B cell (primary cell): ENCODE results near the gene NAPSA. TPM values are rescaled to one million over a fixed set of nuclear protein-coding genes. Genes with fewer than 3 reads are reported as not detected.
A peak's percentile ranks its signal among the peaks of the same experiment; 100 is the strongest.

Source experiments
- ATAC-seq: fragments of 200-7000 bp; cut with Tn5 transposase; one replicate; pipeline ENCODE4 v1.10.0; 2021; ENCODE audit warnings: low read depth, mild to moderate bottlenecking, moderate number of reproducible peaks, moderate library complexity
- CTCF ChIA-PET: fragments of 350-600 bp; sonication (Branson Sonifier 250); formaldehyde crosslinking; loops from one replicate; lab custom pipeline; 2021; ENCODE audit warnings: antibody characterized with exemption, inconsistent platforms; lab: Charles Lee
- POLR2A ChIA-PET: fragments of 350-600 bp; sonication (Branson Sonifier 250); formaldehyde crosslinking; loops from one replicate; lab custom pipeline; 2021; ENCODE audit warnings: antibody characterized with exemption; lab: Charles Lee
- DNase-seq: peaks from one replicate; pipeline ENCODE4 v3.0.0; 2013
- H2AFZ ChIP-seq: 2 replicates; pipeline ENCODE4 v1.6.1; 2012; ENCODE audit warnings: mild to moderate bottlenecking, low read depth, low read length; ENCODE audit not compliant: insufficient read depth, poor library complexity, severe bottlenecking
- H3K27ac ChIP-seq, 2 donors: 1 replicate in 1 of 2; 2 replicates in 1 of 2; pipeline ENCODE4 v1.5.1; 2012 to 2013; ENCODE audit warnings: low read length in 2 of 2, mild to moderate bottlenecking in 2 of 2, moderate library complexity in 1 of 2
- H3K27me3 ChIP-seq, 4 experiments: fragments of 200-600 bp in 1 of 4; sonication (generic) in 1 of 4; replicated peaks in 1 of 4; 1 replicate in 2 of 4; 2 replicates in 2 of 4; pipeline versions ENCODE4 v1.6.1 to v1.7.0; 2013 to 2016; ENCODE audit warnings: low read length in 3 of 4, mild to moderate bottlenecking in 2 of 4, mixed read lengths in 1 of 4, moderate library complexity in 1 of 4; ENCODE audit not compliant: insufficient read depth in 4 of 4, control insufficient read depth in 3 of 4; ENCODE audit errors: control extremely low read depth in 1 of 4
- H3K36me3 ChIP-seq, 2 experiments: replicated peaks in 1 of 2; 1 replicate in 1 of 2; 2 replicates in 1 of 2; pipeline versions ENCODE4 v1.6.1 to v1.7.1; 2013; ENCODE audit warnings: low read length in 1 of 2; ENCODE audit not compliant: insufficient read depth in 2 of 2, control insufficient read depth in 1 of 2; ENCODE audit errors: control extremely low read depth in 1 of 2, extremely low read depth in 1 of 2
- H3K4me1 ChIP-seq, 2 donors: fragments of 200-600 bp in 1 of 2; sonication (generic) in 1 of 2; 1 replicate in 1 of 2; 2 replicates in 1 of 2; pipeline versions ENCODE4 v1.5.1 to v1.6.1; 2013 to 2017; ENCODE audit warnings: low read length in 2 of 2; ENCODE audit not compliant: control insufficient read depth in 2 of 2, insufficient read depth in 2 of 2
- H3K4me2 ChIP-seq: replicated peaks from 2 replicates; pipeline ENCODE3; 2012; ENCODE audit warnings: mild to moderate bottlenecking, low read depth, low read length; ENCODE audit not compliant: poor library complexity, severe bottlenecking
- H3K4me3 ChIP-seq, 5 experiments: fragments of 200-600 bp in 1 of 5; sonication (generic) in 1 of 5; 1 replicate in 3 of 5; 2 replicates in 2 of 5; pipeline versions ENCODE4 v1.5.1 to v1.7.0; 2011 to 2016; ENCODE audit warnings: low read length in 4 of 5, mild to moderate bottlenecking in 4 of 5, low read depth in 2 of 5, control low read depth in 1 of 5, moderate library complexity in 1 of 5; ENCODE audit not compliant: insufficient read depth in 1 of 5; ENCODE audit errors: control extremely low read depth in 1 of 5, extremely low read depth in 1 of 5
- H3K79me2 ChIP-seq: fragments of 200-600 bp; sonication (generic); one replicate; pipeline ENCODE4 v1.6.0; 2016; ENCODE audit warnings: low read length; ENCODE audit not compliant: control insufficient read depth, insufficient read depth
- H3K9ac ChIP-seq: fragments of 200-600 bp; sonication (generic); 2 replicates; pipeline ENCODE4 v1.6.1; 2017; ENCODE audit warnings: mild to moderate bottlenecking, low read length, moderate library complexity
- H3K9me3 ChIP-seq, 3 donors: one replicate each; pipeline versions ENCODE4 v1.6.1 to v1.7.1; 2013; ENCODE audit warnings: low read length in 2 of 3; ENCODE audit not compliant: control insufficient read depth in 2 of 3, insufficient read depth in 1 of 3; ENCODE audit errors: control extremely low read depth in 1 of 3
- H4K20me1 ChIP-seq: 2 replicates; pipeline ENCODE4 v1.6.0; 2012; ENCODE audit warnings: mild to moderate bottlenecking, low read length; ENCODE audit not compliant: insufficient read depth, control insufficient read depth, poor library complexity, severe bottlenecking
- H3K27ac Mint-ChIP-seq: one replicate; pipeline ENCODE4 v1.8.0; 2021; ENCODE audit warnings: mixed read lengths
- H3K27me3 Mint-ChIP-seq: one replicate; pipeline ENCODE4 v1.8.0; 2021; ENCODE audit warnings: mixed read lengths
- H3K4me1 Mint-ChIP-seq: one replicate; pipeline ENCODE4 v1.8.0; 2021; ENCODE audit warnings: mixed read lengths
- H3K4me3 Mint-ChIP-seq: one replicate; pipeline ENCODE4 v1.8.0; 2021; ENCODE audit warnings: mixed read lengths
- H3K9me3 Mint-ChIP-seq: one replicate; pipeline ENCODE4 v1.8.0; 2022; ENCODE audit warnings: mixed read lengths; ENCODE audit not compliant: insufficient read depth
- EZH2 ChIP-seq: IDR thresholded peaks from 2 replicates; pipeline ENCODE4 v1.6.1; 2012; ENCODE audit warnings: borderline replicate concordance, low read depth, mild to moderate bottlenecking, moderate library complexity, low read length; ENCODE audit not compliant: insufficient read depth, poor library complexity, severe bottlenecking
- WGBS: methylation state at CpG from one replicate; pipeline ENCODE4 v1.1.5; 2013; ENCODE audit warnings: missing lambda C conversion rate; ENCODE audit not compliant: insufficient coverage; 5-methylcytosine and 5-hydroxymethylcytosine counted together
- intact Hi-C: fragments of 100-400 bp; cut with micrococcal nuclease; formaldehyde crosslinking; loops from one replicate; pipeline ENCODE4 v1.10.0; 2022
- polyA plus RNA-seq: library from polyadenylated mRNA; depleted of rRNA; stranded (reverse); fragments of >200 nt; gene quantifications from 2 replicates; pipeline ENCODE4 v1.2.3, GENCODE V29; 2012
- total RNA-seq, 2 donors: library from RNA; stranded (reverse); fragments of 120-200 nt in 1 of 2; gene quantifications; 1 replicate in 1 of 2; 2 replicates in 1 of 2; pipeline versions ENCODE4 v1.2.3 to v1.2.4, GENCODE V29; 2013 to 2022
- TF ChIP-seq, protein P1 (sequence below): fragments of 200-600 bp; IDR thresholded peaks from one replicate; pipeline ENCODE4 v1.8.0; 2022; ENCODE audit warnings: antibody characterized with exemption, mild to moderate bottlenecking

The NAPSA gene
- total and polyA plus RNA-seq, 2 donors (not counting 1 experiment from before 2014, with no cell fraction given), result 4.0 to 4.7 TPM

DNA sequence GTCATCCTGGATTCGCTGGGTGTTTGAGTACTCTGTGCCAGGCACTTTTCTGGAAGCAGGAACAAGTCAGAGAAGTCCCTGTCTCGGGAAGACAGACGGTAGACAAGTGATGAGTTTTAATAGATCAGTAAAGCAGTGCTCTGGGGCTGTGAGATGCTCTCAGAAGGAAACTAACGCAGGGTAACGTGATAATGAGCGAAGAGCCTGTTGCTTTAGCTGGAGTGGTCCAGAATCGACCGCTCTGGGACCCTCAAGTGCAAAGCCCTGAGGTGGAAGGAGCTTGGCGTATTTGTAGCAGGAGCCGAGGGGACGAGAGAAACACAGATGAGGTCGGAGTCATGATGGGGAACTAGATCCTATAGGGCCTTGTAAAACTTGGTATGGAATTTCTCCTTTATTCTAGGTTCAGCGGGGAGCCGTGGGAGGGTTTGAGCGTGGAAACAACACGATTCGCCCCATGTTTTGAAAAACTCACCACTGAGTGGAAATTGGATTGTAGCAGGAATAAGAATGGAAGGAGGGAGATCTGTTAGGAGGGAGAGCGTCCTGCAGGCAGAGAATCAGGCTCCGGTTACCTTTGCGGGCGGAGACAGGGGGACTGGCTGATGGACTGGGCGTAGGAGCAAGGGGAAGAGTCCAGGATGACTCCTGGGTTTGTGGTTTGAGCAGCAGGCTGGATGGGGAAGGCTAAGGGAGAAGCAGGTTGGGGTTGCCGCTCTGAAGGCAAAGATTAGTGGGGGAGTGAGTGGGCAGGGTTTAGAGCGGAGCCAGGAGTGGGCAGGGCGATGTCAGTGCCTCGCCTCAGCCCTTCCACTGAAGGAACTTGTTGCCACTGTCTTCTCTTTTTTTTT lies 19.5 kb upstream of the NAPSA start:
- Mint-ChIP-seq H3K4me3 (peak overlapping the region; percentile 94), H3K27me3 (no peaks in the 10 kb centered on the region), H3K27ac (no peak overlapping the region), H3K4me1 (peaks cover 28% of the 10 kb centered on the region), H3K9me3 (no peaks in the 10 kb centered on the region)
- ChIA-PET CTCF (interaction anchor here (0.6 to 3.9 kb wide), 7 partner anchors 9 to 1855 kb away, joined by 3 to 22 read pairs (median 4); no protein-coding TSS in a partner anchor), POLR2A (interaction anchor here (0.8 to 2.5 kb wide), 8 partner anchors 9 to 126 kb away, joined by 3 to 15 read pairs (median 6); partner anchors contain the start of genes JOSD2, KCNC3, NR1H2 and SPIB)
- ATAC-seq (no peak), DNase-seq (no peak)
- Histone ChIP-seq H3K4me1 (peaks cover 12 to 18% of the 10 kb centered on the region in 2 donors), H3K79me2 (peaks cover 35% of the 10 kb centered on the region), H2AFZ (peak overlapping the region; percentile 61), H3K4me2 (peak overlapping the region; percentile 97), H3K36me3 (peaks cover 0 to 36% of the 10 kb centered on the region in 2 experiments), H3K4me3 (peak overlapping the region; percentile 59 to 92 (median 67)), H3K27me3 (no peaks in the 10 kb centered on the region), H3K9me3 (no peaks in the 10 kb centered on the region), H4K20me1 (peaks cover 19% of the 10 kb centered on the region), H3K27ac (peak overlapping the region; percentile 55 to 73), H3K9ac (peak overlapping the region; percentile 80)
- TF ChIP-seq, protein P1, sequence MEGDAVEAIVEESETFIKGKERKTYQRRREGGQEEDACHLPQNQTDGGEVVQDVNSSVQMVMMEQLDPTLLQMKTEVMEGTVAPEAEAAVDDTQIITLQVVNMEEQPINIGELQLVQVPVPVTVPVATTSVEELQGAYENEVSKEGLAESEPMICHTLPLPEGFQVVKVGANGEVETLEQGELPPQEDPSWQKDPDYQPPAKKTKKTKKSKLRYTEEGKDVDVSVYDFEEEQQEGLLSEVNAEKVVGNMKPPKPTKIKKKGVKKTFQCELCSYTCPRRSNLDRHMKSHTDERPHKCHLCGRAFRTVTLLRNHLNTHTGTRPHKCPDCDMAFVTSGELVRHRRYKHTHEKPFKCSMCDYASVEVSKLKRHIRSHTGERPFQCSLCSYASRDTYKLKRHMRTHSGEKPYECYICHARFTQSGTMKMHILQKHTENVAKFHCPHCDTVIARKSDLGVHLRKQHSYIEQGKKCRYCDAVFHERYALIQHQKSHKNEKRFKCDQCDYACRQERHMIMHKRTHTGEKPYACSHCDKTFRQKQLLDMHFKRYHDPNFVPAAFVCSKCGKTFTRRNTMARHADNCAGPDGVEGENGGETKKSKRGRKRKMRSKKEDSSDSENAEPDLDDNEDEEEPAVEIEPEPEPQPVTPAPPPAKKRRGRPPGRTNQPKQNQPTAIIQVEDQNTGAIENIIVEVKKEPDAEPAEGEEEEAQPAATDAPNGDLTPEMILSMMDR, result no peak
- no peak for TF ChIP-seq EZH2
- intact Hi-C loops, result loop anchor here (1.0 to 2.0 kb wide), 6 partner anchors 9 to 420 kb away; partner anchors contain the start of gene NR1H2
- WGBS, result 22% methylated on average over 25 of the region's 26 CpGs
